HCT116 (cell line): ENCODE measurements around the gene NDUFC1.

Experiments used
- CTCF ChIP-seq, 3 experiments: fragments of 200-600 bp in 1 of 3; sonication (generic) in 1 of 3; IDR thresholded peaks in 2 of 3; conservative IDR thresholded peaks in 1 of 3; 2 replicates each; pipeline ENCODE4 v1.5.1; 2012 to 2017; ENCODE audit warnings: low read depth in 2 of 3, low read length in 2 of 3, antibody characterized with exemption in 1 of 3, borderline replicate concordance in 1 of 3, control low read depth in 1 of 3, mild to moderate bottlenecking in 1 of 3, mixed read lengths in 1 of 3, mixed run types in 1 of 3, moderate library complexity in 1 of 3; ENCODE audit not compliant: insufficient read depth in 1 of 3
- POLR2A ChIP-seq: IDR thresholded peaks from 2 replicates; pipeline ENCODE4 v1.7.0; 2011; ENCODE audit warnings: borderline replicate concordance; ENCODE audit not compliant: insufficient read depth, insufficient read length; ENCODE audit errors: extremely low read depth
- REST ChIP-seq: IDR thresholded peaks from 2 replicates; pipeline ENCODE4 v1.6.1; 2012; ENCODE audit warnings: low read depth
- ZFX ChIP-seq: fragments of 450-650 bp; IDR thresholded peaks from 2 replicates; pipeline ENCODE4 v1.6.1; 2017

GRCh38 chr4:139319571-139319970, 17.3 kb upstream of the NDUFC1 start:
- TF ChIP-seq ZFX (no peak), CTCF (IDR thresholded peaks at IDR 0.05 in 2 of 3, conservative IDR thresholded peaks at IDR 0.05 in 1 of 3; ENCODE audit: borderline replicate concordance in 1 of 3, insufficient read depth in 1 of 3, low read depth in 2 of 3, low read length in 2 of 3) (no peak), POLR2A (no peak), REST (no peak)
